Tibial nerve (tissue), 4 donors: ENCODE data around the gene BUB1. TPM values are rescaled to one million over a fixed set of nuclear protein-coding genes. Genes with fewer than 3 reads are reported as not detected.
A peak's percentile ranks its signal among the peaks of the same experiment; 100 is the strongest.

Source experiments
- DNase-seq, 2 donors: peaks; one replicate each; pipeline ENCODE4 v3.0.0-alpha.2; 2019; ENCODE audit warnings: low spot score in 2 of 2
- H3K27ac ChIP-seq, 4 donors: fragments of 200-600 bp; sonication (generic) in 3 of 4; one replicate each; pipeline ENCODE4 v1.5.1; 2017 to 2019; ENCODE audit warnings: mild to moderate bottlenecking in 1 of 4
- H3K27me3 ChIP-seq, 2 donors: fragments of 200-600 bp; sonication (generic) in 1 of 2; one replicate each; pipeline versions ENCODE4 v1.5.1 to v1.6.0; 2017 to 2019
- H3K36me3 ChIP-seq, 3 donors: fragments of 200-600 bp; sonication (generic); one replicate each; pipeline ENCODE4 v1.5.1; 2018 to 2019
- H3K4me1 ChIP-seq, 4 donors: fragments of 200-600 bp; sonication (generic) in 3 of 4; one replicate each; pipeline ENCODE4 v1.5.1; 2017 to 2019
- H3K4me3 ChIP-seq, 4 donors: fragments of 200-600 bp; sonication (generic) in 3 of 4; one replicate each; pipeline ENCODE4 v1.5.1; 2017 to 2019; ENCODE audit warnings: mild to moderate bottlenecking in 1 of 4, moderate library complexity in 1 of 4
- H3K9me3 ChIP-seq, 4 donors: fragments of 200-600 bp; sonication (generic) in 3 of 4; one replicate each; pipeline ENCODE4 v1.5.1; 2017 to 2019
- CTCF ChIP-seq, 5 experiments: fragments of 200-600 bp in 3 of 5; fragments of 450-650 bp in 2 of 5; sonication (generic) in 3 of 5; IDR thresholded peaks; one replicate each; pipeline ENCODE4 v1.5.1; 2016 to 2019; ENCODE audit warnings: antibody characterized with exemption in 5 of 5, mild to moderate bottlenecking in 3 of 5, moderate library complexity in 2 of 5
- EP300 ChIP-seq, 2 donors: sonication (generic); formaldehyde crosslinking; IDR thresholded peaks; one replicate each; pipeline ENCODE4 v1.6.1; 2017; ENCODE audit warnings: antibody characterized with exemption in 2 of 2, mild to moderate bottlenecking in 1 of 2
- POLR2A ChIP-seq, 2 donors: fragments of 450-650 bp; IDR thresholded peaks; one replicate each; pipeline ENCODE4 v1.6.1; 2017; ENCODE audit warnings: antibody characterized with exemption in 2 of 2, mild to moderate bottlenecking in 2 of 2, moderate library complexity in 2 of 2
- WGBS, 2 donors: methylation state at CpG; one replicate each; pipeline ENCODE4 v1.1.5; 2018; 5-methylcytosine and 5-hydroxymethylcytosine counted together
- total RNA-seq, 4 donors: library from RNA; depleted of rRNA; stranded (reverse); fragments of >200 nt; gene quantifications; one replicate each; pipeline ENCODE4 v1.1.0, GENCODE V29; 2016

The BUB1 gene
- total RNA-seq, 4 donors from 2014 or later, result 0.42 to 1.8 (median 0.71) TPM

- Histone ChIP-seq H3K27ac (no peak overlapping the region), H3K4me1 (peaks cover 0 to 24% (median 8%) of the 10 kb centered on the region in 4 donors), H3K9me3 (no peaks in the 10 kb centered on the region), H3K4me3 (no peak overlapping the region), H3K36me3 (no peaks in the 10 kb centered on the region), H3K27me3 (no peaks in the 10 kb centered on the region)
- no peak for DNase-seq
- TF ChIP-seq POLR2A (IDR thresholded peaks at IDR 0.05) (no peak), EP300 (IDR thresholded peaks at IDR 0.05) (no peak), CTCF (IDR thresholded peaks at IDR 0.05) (no peak)
- 89 to 91% methylated on average over 5 of the region's 5 CpGs for WGBS, 2 donors
Measured at GRCh38 chr2:110720547-110720946, 42.7 kb upstream of the BUB1 start.

GRCh38 chr2:110718990-110719389, 41.1 kb upstream of the BUB1 start:
- Histone ChIP-seq H3K27ac (no peak overlapping the region), H3K4me3 (no peak overlapping the region), H3K4me1 (peaks cover 0 to 24% (median 8%) of the 10 kb centered on the region in 4 donors), H3K27me3 (no peaks in the 10 kb centered on the region), H3K36me3 (no peaks in the 10 kb centered on the region), H3K9me3 (no peaks in the 10 kb centered on the region)
- no peak for TF ChIP-seq POLR2A (IDR thresholded peaks at IDR 0.05)
- no peak for TF ChIP-seq CTCF (IDR thresholded peaks at IDR 0.05)
- no peak for TF ChIP-seq EP300 (IDR thresholded peaks at IDR 0.05)
- WGBS, 2 donors, result 68 to 74% methylated on average over 2 of the region's 2 CpGs
- DNase-seq, result no peak

DNA sequence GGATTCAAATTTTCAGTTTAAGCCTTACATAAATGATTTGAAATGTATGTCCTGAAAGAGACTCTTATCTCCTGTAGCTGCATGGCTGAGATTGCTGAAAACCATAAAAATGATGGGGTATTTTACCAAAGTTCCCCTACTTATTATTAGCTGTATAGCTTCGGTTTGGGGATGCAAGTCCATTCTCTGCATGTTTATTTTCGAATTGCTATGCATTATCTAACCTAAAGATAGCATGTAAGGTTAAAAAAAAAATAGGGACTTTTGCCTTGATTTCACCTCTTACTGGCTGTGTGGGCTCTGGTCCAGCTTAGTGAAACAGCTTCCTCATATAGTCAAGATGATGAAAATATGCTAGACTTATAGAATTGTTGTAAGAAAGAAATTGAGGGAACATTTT, 40.5 kb upstream of the BUB1 start:
- 93 to 96% methylated on average over 2 of the region's 2 CpGs for WGBS, 2 donors
- Histone ChIP-seq H3K9me3 (no peaks in the 10 kb centered on the region), H3K36me3 (no peaks in the 10 kb centered on the region), H3K27me3 (no peaks in the 10 kb centered on the region), H3K4me3 (no peak overlapping the region), H3K4me1 (peaks cover 0 to 24% (median 8%) of the 10 kb centered on the region in 4 donors), H3K27ac (no peak overlapping the region)
- no peak for TF ChIP-seq POLR2A (IDR thresholded peaks at IDR 0.05)
- no peak for TF ChIP-seq CTCF (IDR thresholded peaks at IDR 0.05)
- TF ChIP-seq EP300 (IDR thresholded peaks at IDR 0.05), result no peak
- DNase-seq, result no peak

DNA sequence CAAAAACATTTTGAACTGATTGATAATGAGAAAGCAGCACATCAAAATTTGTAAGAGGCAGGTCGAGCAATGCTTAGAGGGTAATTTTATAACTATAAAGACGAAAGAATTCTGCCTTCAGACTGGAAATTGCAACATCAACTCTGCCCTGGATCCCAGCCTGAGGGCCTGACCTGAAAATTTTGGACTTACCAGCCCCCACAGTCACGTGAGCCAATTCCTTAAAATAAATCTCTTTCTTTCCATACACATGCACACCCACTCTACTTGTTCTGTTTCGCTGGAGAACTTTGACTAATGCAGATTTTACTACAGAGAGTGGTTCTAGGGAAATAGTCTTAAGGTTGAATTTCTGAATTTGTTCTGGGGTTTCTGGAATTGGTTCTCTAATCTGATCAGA, 39.9 kb upstream of the BUB1 start:
- no peaks in the 10 kb centered on the region for H3K36me3 ChIP-seq
- TF ChIP-seq POLR2A (IDR thresholded peaks at IDR 0.05), result no peak
- TF ChIP-seq EP300 (IDR thresholded peaks at IDR 0.05), result no peak
- no peak for TF ChIP-seq CTCF (IDR thresholded peaks at IDR 0.05)
- H3K9me3 ChIP-seq, result no peaks in the 10 kb centered on the region
- H3K4me3 ChIP-seq, result no peak overlapping the region
- no peaks in the 10 kb centered on the region for H3K27me3 ChIP-seq
- no peak overlapping the region for H3K27ac ChIP-seq
- 13 to 14% methylated on average over 4 of the region's 4 CpGs for WGBS, 2 donors
- peaks cover 0 to 24% (median 8%) of the 10 kb centered on the region in 4 donors for H3K4me1 ChIP-seq
- DNase-seq, result peak in 1 of 2 donors; percentile 11

- Histone ChIP-seq H3K27me3 (no peaks in the 10 kb centered on the region), H3K27ac (no peak overlapping the region), H3K4me1 (peaks cover 0 to 24% (median 8%) of the 10 kb centered on the region in 4 donors), H3K36me3 (no peaks in the 10 kb centered on the region), H3K9me3 (no peaks in the 10 kb centered on the region), H3K4me3 (no peak overlapping the region)
- 53 to 54% methylated on average over 3 of the region's 3 CpGs for WGBS, 2 donors
- no peak for DNase-seq
- TF ChIP-seq CTCF (IDR thresholded peaks at IDR 0.05) (no peak), EP300 (IDR thresholded peaks at IDR 0.05) (no peak), POLR2A (IDR thresholded peaks at IDR 0.05) (no peak)
Measured at GRCh38 chr2:110716959-110717645, 39.2 kb upstream of the BUB1 start.
